GM23248 (cell line): ENCODE measurements around the gene TCTN3. TPM values are rescaled to one million over a fixed set of nuclear protein-coding genes. Genes with fewer than 3 reads are reported as not detected.

Experiments
- DNase-seq: peaks from one replicate; pipeline ENCODE4 v3.0.0-alpha.2; 2015
- H2AFZ ChIP-seq: fragments of 200-600 bp; sonication (generic); 2 replicates; pipeline ENCODE4 v1.6.1; 2016; ENCODE audit warnings: antibody characterized with exemption
- H3F3A ChIP-seq: fragments of 200-600 bp; sonication (generic); 2 replicates; pipeline ENCODE4 v1.6.1; 2016; ENCODE audit warnings: mild to moderate bottlenecking, antibody characterized with exemption, mixed run types; ENCODE audit not compliant: insufficient read depth
- H3K27ac ChIP-seq: fragments of 200-600 bp; sonication (generic); 2 replicates; pipeline ENCODE4 v1.5.1; 2016; ENCODE audit warnings: mild to moderate bottlenecking
- H3K27me3 ChIP-seq: fragments of 200-600 bp; sonication (generic); replicated peaks from 2 replicates; pipeline ENCODE4 v1.6.1; 2016; ENCODE audit warnings: mild to moderate bottlenecking; ENCODE audit not compliant: insufficient read depth
- H3K36me3 ChIP-seq: fragments of 200-600 bp; sonication (generic); 2 replicates; pipeline ENCODE4 v1.6.1; 2016; ENCODE audit warnings: low read depth, mild to moderate bottlenecking
- H3K4me1 ChIP-seq: fragments of 200-600 bp; sonication (generic); 2 replicates; pipeline ENCODE4 v1.6.1; 2016; ENCODE audit warnings: mild to moderate bottlenecking; ENCODE audit not compliant: insufficient read depth
- H3K4me2 ChIP-seq: fragments of 200-600 bp; sonication (generic); one replicate; pipeline ENCODE4 v1.6.1; 2016; ENCODE audit warnings: mild to moderate bottlenecking; ENCODE audit not compliant: unreplicated experiment
- H3K4me3 ChIP-seq: fragments of 200-600 bp; sonication (generic); 2 replicates; pipeline ENCODE4 v1.5.1; 2016; ENCODE audit warnings: mild to moderate bottlenecking
- H3K79me2 ChIP-seq: fragments of 200-600 bp; sonication (generic); 2 replicates; pipeline ENCODE4 v1.6.1; 2016; ENCODE audit warnings: mild to moderate bottlenecking; ENCODE audit not compliant: insufficient read depth
- H3K9ac ChIP-seq: fragments of 200-600 bp; sonication (generic); 2 replicates; pipeline ENCODE4 v1.6.1; 2016; ENCODE audit warnings: mild to moderate bottlenecking
- H3K9me2 ChIP-seq: fragments of 200-600 bp; sonication (generic); 2 replicates; pipeline ENCODE4 v1.6.1; 2016; ENCODE audit warnings: mixed run types, mild to moderate bottlenecking, moderate library complexity; ENCODE audit not compliant: insufficient read depth
- H3K9me3 ChIP-seq: fragments of 200-600 bp; sonication (generic); one replicate; pipeline ENCODE4 v1.6.1; 2017; ENCODE audit warnings: low read depth
- H4K20me1 ChIP-seq: fragments of 200-600 bp; sonication (generic); 2 replicates; pipeline ENCODE4 v1.6.0; 2016; ENCODE audit not compliant: insufficient read depth
- EZH2 ChIP-seq: fragments of 200-600 bp; sonication (generic); IDR thresholded peaks from 2 replicates; pipeline ENCODE4 v1.6.1; 2018; ENCODE audit warnings: antibody characterized with exemption, mild to moderate bottlenecking; ENCODE audit not compliant: insufficient read depth, poor library complexity, severe bottlenecking
- EZH2phosphoT487 ChIP-seq: fragments of 200-600 bp; sonication (generic); IDR thresholded peaks from 2 replicates; pipeline ENCODE4 v1.6.1; 2018; ENCODE audit warnings: antibody characterized with exemption, moderate library complexity, mild to moderate bottlenecking, low read depth; ENCODE audit not compliant: insufficient read depth
- WGBS, 2 experiments: methylation state at CpG; one replicate each; pipeline ENCODE4 v1.1.6; 2015 to 2017; ENCODE audit warnings: low lambda C conversion rate in 2 of 2, low coverage in 1 of 2; ENCODE audit errors: missing lambda C conversion rate in 2 of 2; 5-methylcytosine and 5-hydroxymethylcytosine counted together
- in situ Hi-C: fragments of 300-500 bp; cut with MboI; formaldehyde crosslinking; loops from 2 replicates; pipeline ENCODE4 v1.15.0; 2020
- polyA plus RNA-seq: library from polyadenylated mRNA; unstranded; fragments of >200 nt; fragmentation: Nextera tagmentation; extraction: Ambion mirVana; gene quantifications from 2 replicates; pipeline ENCODE4 v1.2.1, GENCODE V29; 2016
- total RNA-seq: library from RNA; depleted of rRNA; stranded (reverse); fragments of >200 nt; shearing (Covaris generic); gene quantifications from 2 replicates; pipeline ENCODE4 v1.2.3, GENCODE V29; 2014

TCTN3 gene
- total and polyA plus RNA-seq, 2 experiments from 2014 or later: 37.2 to 53.6 TPM

DNA sequence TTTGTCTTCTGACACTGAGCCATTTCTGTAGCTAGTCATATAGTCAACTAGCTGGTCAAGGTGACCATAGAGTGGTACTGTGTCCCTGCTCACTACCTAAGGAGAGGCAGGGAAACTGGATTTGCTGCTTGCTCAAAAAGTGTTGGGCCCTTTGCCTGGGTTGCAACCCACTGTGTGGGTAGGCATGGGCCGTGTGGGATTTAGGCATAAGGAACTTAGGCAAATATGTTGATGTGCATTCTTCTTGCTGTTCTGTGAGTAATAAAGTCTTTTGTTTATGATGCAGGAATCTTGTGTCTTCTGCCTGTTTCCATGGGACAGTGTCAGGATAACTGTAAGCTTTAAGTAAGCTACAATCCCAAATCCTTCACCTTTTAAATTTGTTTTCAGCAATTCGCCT is 23.1 kb upstream of the TCTN3 start:
- in situ Hi-C loops: no loop called here
- H3K4me2 ChIP-seq: no peak overlapping the region
- H3K9me3 ChIP-seq: no peaks in the 10 kb centered on the region

GRCh38 chr10:95716466-95716865 is 22.7 kb upstream of the TCTN3 start:
- no peak overlapping the region for H3K4me3 ChIP-seq
- no peak overlapping the region for H3K4me2 ChIP-seq
- H3K4me1 ChIP-seq: no peaks in the 10 kb centered on the region
- TF ChIP-seq EZH2phosphoT487 (no peak), EZH2 (no peak)
- H3K9me3 ChIP-seq: no peaks in the 10 kb centered on the region
- no peaks in the 10 kb centered on the region for H3F3A ChIP-seq
- H3K9me2 ChIP-seq: no peaks in the 10 kb centered on the region
- H3K9ac ChIP-seq: no peak overlapping the region
- no peak overlapping the region for H2AFZ ChIP-seq
- H3K27me3 ChIP-seq: no peaks in the 10 kb centered on the region
- WGBS, 2 experiments: 47 to 48% methylated on average over 3 of the region's 3 CpGs
- no peaks in the 10 kb centered on the region for H3K36me3 ChIP-seq
- H3K27ac ChIP-seq: no peak overlapping the region
- no peak for DNase-seq
- H3K79me2 ChIP-seq: no peaks in the 10 kb centered on the region
- no peaks in the 10 kb centered on the region for H4K20me1 ChIP-seq
- in situ Hi-C loops: no loop called here

More for the DNA sequence above, 23.1 kb upstream of the TCTN3 start:
- Histone ChIP-seq H3K9me2 (no peaks in the 10 kb centered on the region), H3F3A (no peaks in the 10 kb centered on the region), H3K27ac (no peak overlapping the region), H3K4me3 (no peak overlapping the region), H3K27me3 (no peaks in the 10 kb centered on the region), H3K79me2 (no peaks in the 10 kb centered on the region), H3K9ac (no peak overlapping the region), H2AFZ (no peak overlapping the region), H3K4me1 (no peaks in the 10 kb centered on the region), H4K20me1 (no peaks in the 10 kb centered on the region), H3K36me3 (no peaks in the 10 kb centered on the region)
- WGBS, 2 experiments: 37 to 42% methylated on average over 2 of the region's 2 CpGs
- DNase-seq: no peak
- TF ChIP-seq EZH2: no peak
- no peak for TF ChIP-seq EZH2phosphoT487

DNA sequence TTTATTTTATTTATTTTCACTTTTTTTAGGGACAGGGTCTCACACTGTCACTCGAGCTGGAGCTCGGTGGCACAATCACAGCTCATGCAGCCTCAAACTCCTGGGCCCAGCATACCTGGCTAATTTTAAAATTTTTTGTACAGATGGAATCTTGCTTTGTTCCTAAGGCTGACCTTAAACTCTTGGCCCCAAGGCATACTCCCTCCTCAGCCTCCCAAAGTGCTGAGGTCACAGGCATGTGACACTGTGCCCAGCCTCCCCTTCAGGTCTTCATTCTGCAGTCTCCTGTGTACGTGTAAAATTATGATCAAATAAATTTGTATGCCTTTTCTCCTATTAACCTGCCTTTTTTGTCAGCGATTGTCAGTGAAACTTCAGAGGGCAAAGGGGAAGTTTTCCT is 17.8 kb upstream of the TCTN3 start:
- 69 to 78% methylated on average over 4 of the region's 4 CpGs for WGBS, 2 experiments
- Histone ChIP-seq H3K9ac (no peak overlapping the region), H3K27me3 (no peaks in the 10 kb centered on the region), H3K36me3 (no peaks in the 10 kb centered on the region), H3K79me2 (no peaks in the 10 kb centered on the region), H3K4me3 (no peak overlapping the region), H3K9me3 (no peaks in the 10 kb centered on the region), H2AFZ (no peak overlapping the region), H3K4me1 (no peaks in the 10 kb centered on the region), H3K4me2 (no peak overlapping the region), H4K20me1 (no peaks in the 10 kb centered on the region), H3F3A (no peaks in the 10 kb centered on the region), H3K9me2 (no peaks in the 10 kb centered on the region), H3K27ac (no peak overlapping the region)
- TF ChIP-seq EZH2phosphoT487 (no peak), EZH2 (no peak)
- DNase-seq: no peak
- in situ Hi-C loops: no loop called here

DNA sequence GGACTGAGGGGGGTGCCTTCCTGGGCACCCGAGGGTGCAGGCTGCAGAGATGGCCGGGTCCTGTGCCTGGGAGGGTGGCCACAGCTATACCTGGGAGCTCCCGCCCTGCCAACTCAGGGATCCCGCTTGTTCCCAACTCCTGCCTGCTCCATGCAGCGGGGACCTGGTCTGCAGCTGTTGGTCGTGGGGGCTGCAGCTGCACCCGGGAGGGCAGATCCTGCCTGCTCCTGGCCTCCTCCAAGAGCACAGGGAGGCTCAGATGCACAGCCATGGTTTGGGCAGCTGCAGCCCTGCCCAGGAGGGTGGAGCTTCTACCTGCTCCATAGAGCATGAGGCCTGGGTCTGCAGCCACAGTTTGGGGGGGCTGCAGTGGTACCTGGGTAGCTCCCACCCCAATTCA is 13.3 kb upstream of the TCTN3 start:
- in situ Hi-C loops: no loop called here

GRCh38 chr10:95706573-95706972 is 12.8 kb upstream of the TCTN3 start:
- Histone ChIP-seq H3K4me3 (no peak overlapping the region), H3K9me2 (no peaks in the 10 kb centered on the region), H3K27me3 (no peaks in the 10 kb centered on the region), H3K36me3 (no peaks in the 10 kb centered on the region), H3K27ac (no peak overlapping the region), H3F3A (no peaks in the 10 kb centered on the region), H3K9ac (no peak overlapping the region), H3K4me2 (no peak overlapping the region), H2AFZ (no peak overlapping the region), H3K9me3 (no peaks in the 10 kb centered on the region), H4K20me1 (no peaks in the 10 kb centered on the region), H3K79me2 (no peaks in the 10 kb centered on the region), H3K4me1 (no peaks in the 10 kb centered on the region)
- WGBS, 2 experiments: 22 to 27% methylated on average over 6 of the region's 6 CpGs
- in situ Hi-C loops: no loop called here
- TF ChIP-seq EZH2: no peak
- no peak for TF ChIP-seq EZH2phosphoT487
- no peak for DNase-seq

More for the DNA sequence above, 13.3 kb upstream of the TCTN3 start:
- no peak for DNase-seq
- H4K20me1 ChIP-seq: no peaks in the 10 kb centered on the region
- H3K27ac ChIP-seq: no peak overlapping the region
- no peak overlapping the region for H3K9ac ChIP-seq
- no peaks in the 10 kb centered on the region for H3F3A ChIP-seq
- no peaks in the 10 kb centered on the region for H3K9me2 ChIP-seq
- H3K36me3 ChIP-seq: no peaks in the 10 kb centered on the region
- no peak overlapping the region for H3K4me2 ChIP-seq
- TF ChIP-seq EZH2 (no peak), EZH2phosphoT487 (no peak)
- no peak overlapping the region for H3K4me3 ChIP-seq
- no peaks in the 10 kb centered on the region for H3K9me3 ChIP-seq
- no peaks in the 10 kb centered on the region for H3K27me3 ChIP-seq
- no peaks in the 10 kb centered on the region for H3K4me1 ChIP-seq
- H2AFZ ChIP-seq: no peak overlapping the region
- WGBS, 2 experiments: 36 to 41% methylated on average over 7 of the region's 7 CpGs
- H3K79me2 ChIP-seq: no peaks in the 10 kb centered on the region
